Stimulated activated CD8-positive, alpha-beta memory T cell treated with anti-CD3 and anti-CD28 coated beads, Interleukin-2, amount 100 ng/mL, for 1 hour (primary cell): ENCODE results near the gene HHAT.

ENCODE experiments used
- DNase-seq, 2 donors: peaks; one replicate each; pipeline ENCODE4 v3.0.0-alpha.2; 2020; ENCODE audit warnings: low read depth in 2 of 2

Gene HHAT

GRCh38 chr1:210551899-210552298, 223.2 kb downstream of the HHAT start:
- DNase-seq, result no peak

- no peak for DNase-seq
Observed at GRCh38 chr1:210553711-210554110, 225.0 kb downstream of the HHAT start.

DNA sequence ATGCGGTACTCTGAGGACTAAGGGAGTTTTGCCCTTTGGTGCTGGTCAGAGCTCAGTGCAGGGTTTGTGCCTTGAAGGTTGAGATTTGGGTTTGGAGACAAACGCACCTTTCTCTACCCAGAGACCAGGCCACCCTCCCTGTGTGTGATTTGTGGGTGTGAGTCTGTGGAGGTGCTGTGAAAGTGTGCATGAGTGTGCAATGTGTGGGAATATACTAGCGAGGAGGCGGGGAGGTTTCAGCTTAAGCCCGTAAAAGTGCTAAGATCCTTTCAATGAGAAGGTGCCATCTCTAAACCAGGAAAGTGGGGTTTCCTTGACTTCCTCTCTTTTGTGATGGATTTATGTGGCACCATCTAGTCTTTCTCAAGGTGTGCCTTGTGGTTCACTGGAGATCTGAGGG, 225.7 kb downstream of the HHAT start:
- DNase-seq, result no peak

GRCh38 chr1:210556475-210556874, 227.8 kb downstream of the HHAT start:
- no peak for DNase-seq

DNA sequence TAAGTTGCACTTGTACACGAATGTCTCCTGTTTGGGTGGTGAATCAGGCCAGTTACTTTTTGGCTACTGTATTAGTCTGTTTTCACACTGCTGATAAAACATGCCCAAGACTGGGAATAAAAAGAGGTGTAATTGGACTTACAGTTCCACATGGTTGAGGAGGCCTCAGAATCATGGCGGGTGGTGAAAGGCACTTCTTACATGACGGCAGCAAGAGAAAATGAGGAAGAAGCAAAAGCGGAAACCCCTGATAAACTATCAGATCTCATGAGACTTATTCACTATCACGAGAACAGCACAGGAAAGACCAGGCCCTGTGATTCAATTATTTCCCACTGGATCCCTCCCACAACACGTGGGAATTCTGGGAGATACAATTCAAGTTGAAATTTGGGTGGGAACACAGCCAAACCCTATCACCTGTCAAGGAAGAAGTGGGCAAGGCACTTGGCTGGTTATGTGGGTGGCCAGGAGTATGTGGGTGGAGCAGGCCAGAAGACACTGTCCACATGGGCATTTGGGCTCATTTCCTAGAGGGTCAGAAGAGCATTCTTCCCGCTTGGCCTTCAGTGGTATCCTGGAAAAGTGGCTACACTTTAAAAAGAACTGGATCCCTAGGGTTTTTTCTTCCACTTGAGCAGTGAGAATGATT, 228.8 kb downstream of the HHAT start:
- no peak for DNase-seq

- DNase-seq, result no peak
Observed at GRCh38 chr1:210558302-210558701, 229.6 kb downstream of the HHAT start.

- no peak for DNase-seq
Observed at GRCh38 chr1:210565306-210565705, 236.6 kb downstream of the HHAT start.

DNA sequence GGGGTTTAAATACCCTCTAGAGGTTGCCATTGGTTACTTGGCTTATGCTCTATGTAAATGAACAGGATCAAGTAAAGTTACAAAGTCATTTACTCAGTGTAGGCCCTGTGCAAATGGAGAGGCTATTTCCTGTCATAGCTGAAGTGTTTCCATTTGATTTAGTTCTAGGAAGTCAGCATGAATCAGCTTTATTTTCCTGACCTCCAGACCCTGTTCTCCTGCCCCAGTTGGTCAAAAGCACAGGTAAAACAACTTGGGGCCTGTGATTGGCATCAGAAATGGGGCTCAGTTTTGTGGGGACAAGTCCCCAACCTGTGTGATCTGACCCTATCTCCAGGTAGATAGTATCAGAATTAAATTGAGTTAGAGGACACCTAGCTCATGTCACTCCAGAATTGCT, 239.9 kb downstream of the HHAT start:
- no peak for DNase-seq

GRCh38 chr1:210570116-210570515, 241.4 kb downstream of the HHAT start:
- no peak for DNase-seq

GRCh38 chr1:210571356-210572284, 242.9 kb downstream of the HHAT start:
- DNase-seq, result no peak

DNA sequence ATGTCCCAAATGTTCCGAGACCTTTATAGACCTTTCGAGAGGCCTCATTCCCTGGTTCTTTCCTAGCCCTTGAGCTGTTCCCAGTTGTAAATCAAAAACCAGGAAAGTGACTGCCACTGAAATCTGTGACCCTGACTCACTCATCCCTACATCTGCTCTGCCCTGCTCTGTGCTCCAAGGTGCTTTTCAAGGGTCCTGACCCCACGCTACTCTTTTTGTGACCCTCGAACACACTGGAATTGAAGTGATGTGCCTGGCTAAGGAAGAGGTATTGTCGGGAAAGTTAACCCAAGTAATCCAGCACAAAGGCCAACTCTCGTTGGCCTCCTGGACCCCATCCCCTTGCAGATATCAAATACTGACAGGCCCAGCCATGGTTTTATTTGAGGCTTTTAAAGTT, 244.4 kb downstream of the HHAT start:
- DNase-seq, result no peak

DNA sequence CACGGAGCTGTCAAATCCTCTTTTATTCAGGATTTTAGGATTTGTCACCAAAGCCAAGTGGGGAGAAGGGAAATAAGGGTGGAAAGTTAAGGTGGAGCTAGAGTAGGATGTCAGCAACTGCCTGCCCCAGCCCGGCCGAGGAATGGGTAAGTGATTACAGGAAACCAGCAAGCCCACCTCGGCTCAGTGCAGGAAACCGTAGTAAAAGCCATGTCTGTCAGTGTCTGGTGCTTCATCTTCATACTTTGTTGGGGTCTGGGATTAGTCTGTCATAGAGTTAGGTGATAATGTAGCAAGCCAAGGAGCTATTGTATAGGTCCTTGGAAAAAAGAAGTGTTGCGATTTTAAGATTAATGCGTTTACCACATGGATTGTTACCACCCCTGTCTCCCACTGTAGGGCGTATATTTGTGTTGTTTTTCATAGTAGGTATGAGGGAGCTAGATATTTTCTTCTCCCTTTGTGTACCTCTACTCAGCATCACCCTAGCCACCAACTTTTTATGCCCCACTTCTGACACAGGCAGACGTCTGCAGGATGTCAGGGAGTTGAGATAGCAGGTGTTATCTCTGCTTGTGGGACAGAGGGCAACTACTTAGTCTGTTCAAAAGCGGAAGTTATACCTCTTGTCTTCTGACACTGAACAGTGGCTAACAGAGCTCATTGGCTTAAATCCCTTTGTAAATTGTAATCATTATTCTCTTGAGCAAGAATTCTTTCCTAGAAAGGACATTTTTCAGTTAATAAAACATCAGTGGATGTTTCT, 253.7 kb downstream of the HHAT start:
- no peak for DNase-seq

GRCh38 chr1:210584439-210585113, 255.9 kb downstream of the HHAT start:
- DNase-seq, result peak in 1 of 2 donors; percentile 31

GRCh38 chr1:210586771-210587170, 258.1 kb downstream of the HHAT start:
- no peak for DNase-seq

DNA sequence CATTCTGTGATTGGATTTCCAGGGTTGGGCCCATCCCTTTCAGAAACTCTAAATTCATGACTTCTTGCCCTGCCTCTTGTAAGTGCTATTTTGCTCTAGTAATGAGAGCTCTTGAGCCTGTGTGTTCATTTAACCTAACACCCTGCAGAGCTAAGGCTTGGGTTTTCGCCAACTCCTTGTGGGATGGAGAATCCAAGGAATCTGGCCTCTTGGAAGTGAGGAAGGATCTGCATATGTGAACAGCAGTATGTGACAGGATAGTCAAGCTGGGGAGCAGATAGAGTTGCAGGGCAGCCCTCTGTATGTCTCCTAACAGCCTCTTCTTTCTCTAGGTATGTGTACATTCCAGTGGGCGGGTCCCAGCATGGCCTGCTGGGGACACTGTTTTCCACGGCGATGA, 258.9 kb downstream of the HHAT start:
- DNase-seq, result no peak

DNA sequence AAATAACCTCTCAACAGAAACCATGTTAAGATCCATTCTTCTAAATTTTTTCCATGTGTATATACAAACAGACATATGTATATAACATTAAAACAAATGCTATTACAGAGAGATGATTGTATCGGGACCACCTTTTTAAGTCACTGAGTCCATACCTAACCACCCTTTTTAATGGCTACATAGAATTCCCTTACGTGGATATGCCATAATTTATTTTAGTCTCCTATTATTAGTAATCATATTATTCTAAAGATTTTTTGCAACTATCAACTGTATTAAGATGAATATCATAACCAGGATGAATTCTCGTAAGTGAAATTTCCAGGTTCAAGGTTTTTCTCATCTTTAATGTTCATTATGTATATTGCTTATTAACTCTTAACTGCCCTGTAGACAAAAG, 259.7 kb downstream of the HHAT start:
- no peak for DNase-seq

DNA sequence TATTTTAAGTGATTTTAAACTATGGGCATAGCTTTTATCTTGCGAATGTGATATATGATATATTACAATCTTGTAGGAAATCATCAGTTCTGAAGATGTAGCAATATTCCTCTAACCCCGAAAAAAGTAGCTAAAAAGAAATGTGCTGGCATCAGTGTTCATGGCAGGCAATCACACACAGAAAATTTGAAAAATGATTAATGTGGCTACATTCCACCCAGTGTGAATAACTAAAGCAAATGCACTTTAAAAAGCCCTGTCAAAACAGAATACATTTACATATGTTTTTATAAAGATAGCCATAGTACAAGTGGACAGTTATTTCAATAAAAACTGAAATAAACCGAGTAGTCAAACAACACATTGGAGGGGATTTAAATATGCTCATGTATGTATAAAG, 260.2 kb downstream of the HHAT start:
- DNase-seq, result no peak

DNA sequence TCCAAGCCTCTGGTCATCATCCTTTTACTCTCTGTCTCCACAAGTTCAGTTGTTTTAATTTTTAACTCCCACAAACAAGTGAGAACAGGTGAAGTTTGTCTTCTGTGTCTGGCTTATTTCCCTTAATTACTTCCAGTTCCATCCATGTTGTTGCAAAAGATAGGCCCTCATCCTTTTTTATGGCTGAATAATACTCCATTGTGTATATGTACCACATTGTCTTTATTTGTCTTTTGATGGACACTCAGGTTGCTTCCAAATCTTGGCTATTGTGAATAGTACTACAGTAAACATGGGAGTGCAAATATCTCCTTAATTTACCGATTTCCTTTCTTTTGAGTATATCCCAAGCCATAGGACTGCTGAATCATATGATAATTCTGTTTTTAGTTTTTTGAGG, 262.5 kb downstream of the HHAT start:
- no peak for DNase-seq

DNA sequence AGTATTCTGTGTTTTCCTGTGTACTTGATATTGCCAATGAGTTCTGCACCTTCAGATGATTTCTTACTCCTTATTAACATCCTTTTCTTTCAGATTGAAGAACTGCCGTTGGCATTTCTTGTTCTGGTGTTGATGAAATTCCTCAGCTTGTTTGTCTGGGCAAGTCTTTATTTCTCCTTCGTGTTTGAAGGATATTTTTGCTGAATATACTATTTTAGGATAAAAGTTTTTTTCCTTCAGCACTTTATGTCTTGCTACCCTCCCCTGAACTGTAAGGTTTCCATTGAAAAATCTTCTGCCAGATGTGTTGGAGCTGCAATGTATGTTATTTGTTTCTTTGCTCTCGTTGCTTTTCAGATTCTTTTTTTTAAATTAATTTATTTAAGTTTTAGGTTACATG, 265.9 kb downstream of the HHAT start:
- DNase-seq, result no peak

DNA sequence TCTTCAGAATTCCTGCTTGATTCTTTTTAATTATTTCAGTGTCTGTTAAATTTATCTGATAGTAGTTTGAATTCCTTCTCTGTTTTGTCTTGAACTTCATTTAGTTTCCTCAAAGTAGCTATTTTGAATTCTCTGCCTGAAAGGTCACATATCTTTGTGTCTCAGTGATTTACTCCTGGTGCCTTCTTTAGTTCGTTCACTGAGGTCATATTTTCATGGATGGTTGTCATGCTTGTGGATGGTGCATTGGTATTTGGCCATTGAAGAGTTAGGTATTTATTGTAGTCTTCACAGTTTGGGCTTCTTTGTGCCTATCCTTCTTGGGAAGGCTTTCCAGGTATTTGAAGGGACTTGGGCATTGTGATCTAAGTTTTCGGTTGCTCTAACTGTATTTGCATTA, 267.9 kb downstream of the HHAT start:
- no peak for DNase-seq

DNA sequence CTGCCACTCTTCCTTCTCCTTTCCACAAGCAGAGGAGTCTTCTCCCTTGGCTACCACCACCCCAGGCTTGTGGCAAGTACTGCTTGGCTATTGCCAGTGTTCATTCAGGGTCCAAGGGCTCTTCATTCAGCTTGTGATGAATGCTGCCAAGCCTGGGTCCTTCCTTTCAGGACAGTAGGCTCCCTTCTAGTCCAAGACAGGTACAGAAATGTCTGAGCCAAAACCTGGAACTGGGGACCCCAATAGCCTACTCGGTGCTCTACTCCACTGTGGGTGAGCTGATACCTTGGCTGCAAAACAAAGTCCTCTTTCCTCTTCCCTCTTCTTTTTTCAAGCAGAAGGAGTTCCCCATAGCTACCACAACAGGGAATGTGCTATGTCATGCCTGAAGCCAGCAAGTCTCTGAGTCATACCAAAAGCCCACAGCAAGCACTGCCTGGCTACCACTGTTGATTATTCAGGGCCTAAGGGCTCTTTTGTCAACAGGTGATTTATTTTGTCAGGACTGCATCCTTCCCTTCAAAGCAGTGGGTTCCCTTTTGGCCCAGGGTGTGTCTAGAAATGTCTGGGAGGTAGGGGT, 268.9 kb downstream of the HHAT start:
- DNase-seq, result no peak
